Gastrocnemius medialis (tissue), 4 donors: ENCODE measurements around the gene DIP2B.

Experiments
- POLR2A ChIP-seq, 2 donors: fragments of 450-650 bp; IDR thresholded peaks; one replicate each; pipeline ENCODE4 v1.6.1; 2017; ENCODE audit warnings: antibody characterized with exemption in 2 of 2, mild to moderate bottlenecking in 2 of 2, moderate library complexity in 2 of 2
- TF ChIP-seq, protein P1 (sequence below), 5 experiments: fragments of 450-650 bp in 3 of 5; fragments of 200-600 bp in 2 of 5; sonication (generic) in 2 of 5; IDR thresholded peaks in 4 of 5; conservative IDR thresholded peaks in 1 of 5; 1 replicate in 4 of 5; 2 replicates in 1 of 5; pipeline ENCODE4 v1.5.1; 2016 to 2019; ENCODE audit warnings: antibody characterized with exemption in 5 of 5, mild to moderate bottlenecking in 3 of 5, moderate library complexity in 3 of 5

DNA sequence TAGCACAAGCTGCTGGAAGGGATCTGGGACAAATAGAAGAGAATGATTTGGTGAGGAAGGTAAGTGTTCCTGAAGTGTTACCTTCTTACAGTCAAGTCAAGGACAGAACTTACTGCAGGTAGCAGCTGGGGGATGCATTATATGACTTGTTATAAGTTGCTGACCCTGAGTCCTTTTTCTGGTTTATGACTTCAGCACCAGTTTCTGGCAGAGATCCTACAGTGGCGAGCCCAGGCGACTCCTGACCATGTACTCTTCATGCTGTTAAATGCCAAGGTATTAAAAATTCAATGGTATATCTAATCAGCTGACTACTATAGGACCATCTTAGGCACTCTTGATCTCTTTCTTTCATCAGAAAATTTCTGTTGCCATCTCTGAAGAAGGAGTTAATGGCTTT, 214.0 kb downstream of the DIP2B start:
- TF ChIP-seq, protein P1, sequence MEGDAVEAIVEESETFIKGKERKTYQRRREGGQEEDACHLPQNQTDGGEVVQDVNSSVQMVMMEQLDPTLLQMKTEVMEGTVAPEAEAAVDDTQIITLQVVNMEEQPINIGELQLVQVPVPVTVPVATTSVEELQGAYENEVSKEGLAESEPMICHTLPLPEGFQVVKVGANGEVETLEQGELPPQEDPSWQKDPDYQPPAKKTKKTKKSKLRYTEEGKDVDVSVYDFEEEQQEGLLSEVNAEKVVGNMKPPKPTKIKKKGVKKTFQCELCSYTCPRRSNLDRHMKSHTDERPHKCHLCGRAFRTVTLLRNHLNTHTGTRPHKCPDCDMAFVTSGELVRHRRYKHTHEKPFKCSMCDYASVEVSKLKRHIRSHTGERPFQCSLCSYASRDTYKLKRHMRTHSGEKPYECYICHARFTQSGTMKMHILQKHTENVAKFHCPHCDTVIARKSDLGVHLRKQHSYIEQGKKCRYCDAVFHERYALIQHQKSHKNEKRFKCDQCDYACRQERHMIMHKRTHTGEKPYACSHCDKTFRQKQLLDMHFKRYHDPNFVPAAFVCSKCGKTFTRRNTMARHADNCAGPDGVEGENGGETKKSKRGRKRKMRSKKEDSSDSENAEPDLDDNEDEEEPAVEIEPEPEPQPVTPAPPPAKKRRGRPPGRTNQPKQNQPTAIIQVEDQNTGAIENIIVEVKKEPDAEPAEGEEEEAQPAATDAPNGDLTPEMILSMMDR (IDR thresholded peaks at IDR 0.05 in 4 of 5, conservative IDR thresholded peaks at IDR 0.05 in 1 of 5) = no peak
- no peak for TF ChIP-seq POLR2A (IDR thresholded peaks at IDR 0.05)
